Panc1 (cell line): ENCODE data around the gene PKD1.

Experiments
- CTCF ChIP-seq: fragments of 450-650 bp; IDR thresholded peaks from 2 replicates; pipeline ENCODE4 v1.5.1; 2017; ENCODE audit warnings: mild to moderate bottlenecking
- POLR2AphosphoS5 ChIP-seq: IDR thresholded peaks from 2 replicates; pipeline ENCODE4 v1.6.1; 2012; ENCODE audit warnings: mild to moderate bottlenecking, low read depth, low read length, moderate library complexity
- TCF7L2 ChIP-seq: IDR thresholded peaks from 2 replicates; pipeline ENCODE4 v1.6.1; 2011; ENCODE audit warnings: mild to moderate bottlenecking, low read depth, low read length, inconsistent platforms

DNA sequence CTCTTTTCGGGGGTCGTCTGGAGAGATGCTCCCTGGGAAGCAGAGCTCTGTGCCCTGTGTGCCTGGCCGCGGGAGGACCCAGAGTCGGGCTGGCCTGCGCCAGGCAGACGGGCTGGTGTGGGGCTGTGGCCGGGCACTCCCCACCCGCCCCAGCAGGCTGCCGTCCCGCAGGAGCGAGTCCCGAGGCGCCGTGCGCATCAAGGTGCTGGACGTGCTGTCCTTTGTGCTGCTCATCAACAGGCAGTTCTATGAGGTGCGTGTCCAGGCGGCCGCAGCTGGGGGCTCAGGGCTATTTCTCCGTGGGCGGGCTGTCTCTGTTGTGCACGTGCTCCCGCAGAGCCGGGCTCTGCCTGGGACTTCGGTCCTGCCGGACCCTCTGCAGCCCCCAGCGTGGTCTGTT, 72.9 kb downstream of the PKD1 start:
- TF ChIP-seq CTCF (no peak), TCF7L2 (no peak), POLR2AphosphoS5 (no peak)
